GM18519 (cell line): Measurements from ENCODE around the gene FNDC5.

Experiments
- ATAC-seq: cut with Tn5 transposase; IDR thresholded peaks from one replicate; pipeline ENCODE4 v1.9.1; 2021; ENCODE audit warnings: mild to moderate bottlenecking, moderate library complexity; ENCODE audit not compliant: unreplicated experiment, low FRiP score

Gene FNDC5

GRCh38 chr1:32825181-32825580 lies 45.5 kb downstream of the FNDC5 start:
- ATAC-seq, result no peak

GRCh38 chr1:32818804-32819541 lies 51.7 kb downstream of the FNDC5 start:
- peak; percentile 29 for ATAC-seq

GRCh38 chr1:32817815-32818786 lies 52.6 kb downstream of the FNDC5 start:
- ATAC-seq, result peak; percentile 1

- peak; percentile 82 for ATAC-seq
These were observed 53.4 kb downstream of the FNDC5 start, which contains the start of the genes S100PBP and YARS1 for GRCh38 chr1:32817159-32817814. S100PBP (plus strand) TSS chr1:32817653; CDS start chr1:32826100, 8,447 bp downstream. YARS1 (minus strand) TSS chr1:32817358; CDS start chr1:32817244, 114 bp downstream.

GRCh38 chr1:32816676-32817158 lies 54.0 kb downstream of the FNDC5 start:
- no peak for ATAC-seq

- ATAC-seq, result no peak
These were observed 56.6 kb downstream of the FNDC5 start for GRCh38 chr1:32813941-32814739.
